Activated CD4-positive, alpha-beta T cell treated with anti-CD3 and anti-CD28 coated beads, Interleukin-2, amount 10 ng/mL, durations not matched to agents 24 days and 14 days (primary cell): Measurements from ENCODE around the gene SLC12A3. TPM values are rescaled to one million over a fixed set of nuclear protein-coding genes. Genes with fewer than 3 reads are reported as not detected.

ENCODE experiments used
- total RNA-seq: library from RNA; stranded (reverse); gene quantifications from 2 replicates; pipeline ENCODE4 v1.2.3, GENCODE V29; 2022

SLC12A3 gene
- total RNA-seq, 1 donor from 2014 or later: not detected

Other genes starting within 250 kb of the SLC12A3 start
- gene MT1E, start 239.4 kb upstream of the SLC12A3 start, total RNA-seq: 136 and 152 TPM in 2 replicates
- not detected in 2 replicates for gene MT1M, start 232.5 kb upstream of the SLC12A3 start, total RNA-seq
- 1.8 and 2.1 TPM in 2 replicates for gene MT1A, start 226.5 kb upstream of the SLC12A3 start, total RNA-seq
- not detected in 2 replicates for gene MT1B, start 213.3 kb upstream of the SLC12A3 start, total RNA-seq
- 4.2 and 6.7 TPM in 2 replicates for gene MT1F, start 207.2 kb upstream of the SLC12A3 start, total RNA-seq
- gene MT1G, start 197.1 kb upstream of the SLC12A3 start, total RNA-seq: 24.5 and 32.2 TPM in 2 replicates
- not detected in 2 replicates for gene MT1H, start 195.4 kb upstream of the SLC12A3 start, total RNA-seq
- 62.7 and 66.9 TPM in 2 replicates for gene MT1X, start 182.7 kb upstream of the SLC12A3 start, total RNA-seq
- gene NUP93, start 135.1 kb upstream of the SLC12A3 start, total RNA-seq: 162 and 168 TPM in 2 replicates
- gene HERPUD1, start 66.9 kb downstream of the SLC12A3 start, total RNA-seq: 155 and 164 TPM in 2 replicates
- not detected in 2 replicates for gene CETP, start 96.7 kb downstream of the SLC12A3 start, total RNA-seq
- gene NLRC5, start 124.3 kb downstream of the SLC12A3 start, total RNA-seq: 208 and 214 TPM in 2 replicates
- 6.3 and 6.4 TPM in 2 replicates for gene CPNE2, start 227.4 kb downstream of the SLC12A3 start, total RNA-seq